Mucosa of descending colon (tissue), 3 donors: Measurements from ENCODE around the gene SESN3. TPM values are rescaled to one million over a fixed set of nuclear protein-coding genes. Genes with fewer than 3 reads are reported as not detected.
A peak's percentile ranks its signal among the peaks of the same experiment; 100 is the strongest.

Experiments used
- ATAC-seq: fragments of 200-7000 bp; cut with Tn5 transposase; one replicate; pipeline ENCODE4 v1.9.1; 2020; ENCODE audit warnings: mild to moderate bottlenecking, moderate library complexity
- DNase-seq, 3 donors: peaks; one replicate each; pipeline ENCODE4 v3.0.0-alpha.2; 2020
- H3K36me3 ChIP-seq: fragments of 200-600 bp; one replicate; pipeline ENCODE4 v1.8.0; 2021; ENCODE audit warnings: low read depth, mild to moderate bottlenecking
- H3K4me1 ChIP-seq: fragments of 200-600 bp; one replicate; pipeline ENCODE4 v1.8.0; 2021; ENCODE audit warnings: low read depth, mild to moderate bottlenecking
- H3K4me3 ChIP-seq: fragments of 200-600 bp; one replicate; pipeline ENCODE4 v1.8.0; 2021; ENCODE audit warnings: mild to moderate bottlenecking
- H3K9me3 ChIP-seq: fragments of 200-600 bp; one replicate; pipeline ENCODE4 v1.8.0; 2021; ENCODE audit warnings: mild to moderate bottlenecking
- CTCF ChIP-seq: fragments of 200-600 bp; IDR thresholded peaks from one replicate; pipeline ENCODE4 v1.8.0; 2022; ENCODE audit warnings: antibody characterized with exemption, mild to moderate bottlenecking
- intact Hi-C, 2 donors: fragments of 100-400 bp; cut with DNase I in 1 of 2; cut with micrococcal nuclease in 1 of 2; formaldehyde crosslinking; loops; one replicate each; pipeline versions ENCODE4 v1.11.0 to v1.11.1; 2022; cut with DNase I, micrococcal nuclease
- total RNA-seq, 3 donors: library from RNA; stranded (reverse); fragmentation: NEBNext Ultra II Directional in 2 of 3; extraction: Animal tissue kit (Norgen Biotek cat#: 25700) in 2 of 3; gene quantifications; one replicate each; pipeline versions ENCODE4 v1.2.1 to v1.2.4, GENCODE V29; 2021 to 2023
- donor health status: DM: no; HTN: no; CAD: no; lungs with moderate emphysema.
- donor health status: DM: no; HTN: no; CAD: no.
- donor health status: DM: no; HTN: yes; CAD: no.

The SESN3 gene
- total RNA-seq, 3 donors from 2014 or later, result 13.8 to 26.1 (median 17.5) TPM

GRCh38 chr11:95145430-95146060 is 85.5 kb downstream of the SESN3 start:
- Histone ChIP-seq H3K9me3 (no peaks in the 10 kb centered on the region), H3K4me1 (no peaks in the 10 kb centered on the region), H3K4me3 (no peak overlapping the region), H3K36me3 (no peaks in the 10 kb centered on the region)
- TF ChIP-seq CTCF, result no peak
- ATAC-seq (no peak), DNase-seq (no peak)
- intact Hi-C loops, result no loop called here

DNA sequence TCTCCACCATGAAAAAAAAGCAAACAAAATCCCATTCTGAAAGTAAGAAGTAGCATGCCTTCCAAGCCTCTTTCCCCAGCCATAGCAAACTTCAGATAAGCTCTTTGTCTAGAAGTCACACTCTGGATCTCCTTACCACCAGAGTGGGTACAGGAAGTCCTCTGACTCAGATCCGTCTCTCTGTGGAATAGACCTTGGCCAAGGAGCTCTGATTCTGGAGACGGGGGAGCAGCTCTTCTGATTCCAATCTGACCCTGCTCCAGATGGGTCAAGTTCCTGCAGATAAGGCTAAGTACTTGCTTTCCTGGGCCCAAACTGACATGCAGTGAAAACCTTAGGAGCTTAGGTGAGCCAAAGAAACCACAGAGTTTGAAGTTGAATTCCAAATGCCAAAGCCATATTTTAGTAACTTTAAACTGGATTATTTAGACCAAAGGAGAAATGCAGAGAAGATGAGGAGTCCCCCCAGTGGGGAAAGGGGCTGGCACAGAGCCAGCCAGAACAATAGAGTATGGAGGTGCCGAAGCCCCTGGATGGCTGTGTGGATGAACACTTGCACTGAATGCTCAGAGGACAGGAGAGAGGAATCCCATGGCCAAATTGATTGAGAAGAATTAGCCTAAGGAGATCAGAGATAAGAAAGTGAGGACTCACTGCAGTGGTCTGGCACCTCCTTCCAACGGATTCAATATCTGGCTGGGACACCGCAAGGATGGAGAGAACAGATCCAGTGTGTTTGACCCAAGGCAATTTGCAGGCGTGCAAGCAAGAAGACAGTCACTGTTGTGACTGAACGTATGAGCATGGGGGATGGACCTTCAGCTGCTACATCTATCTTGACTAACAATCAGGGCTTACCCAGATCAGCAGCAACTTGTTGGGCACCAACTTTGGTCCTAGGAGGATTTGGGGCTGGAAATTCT is 86.4 kb downstream of the SESN3 start:
- Histone ChIP-seq H3K4me3 (no peak overlapping the region), H3K4me1 (no peaks in the 10 kb centered on the region), H3K9me3 (no peaks in the 10 kb centered on the region), H3K36me3 (no peaks in the 10 kb centered on the region)
- no peak for TF ChIP-seq CTCF
- no peak for ATAC-seq
- intact Hi-C loops, result no loop called here
- DNase-seq, result no peak

- TF ChIP-seq CTCF, result no peak
- DNase-seq, result no peak
- intact Hi-C loops, result no loop called here
- no peaks in the 10 kb centered on the region for H3K4me1 ChIP-seq
- no peaks in the 10 kb centered on the region for H3K36me3 ChIP-seq
- no peaks in the 10 kb centered on the region for H3K9me3 ChIP-seq
- H3K4me3 ChIP-seq, result no peak overlapping the region
- no peak for ATAC-seq
Observed at GRCh38 chr11:95143106-95143681, 87.8 kb downstream of the SESN3 start.

- Histone ChIP-seq H3K9me3 (no peaks in the 10 kb centered on the region), H3K4me1 (no peaks in the 10 kb centered on the region), H3K36me3 (no peaks in the 10 kb centered on the region), H3K4me3 (no peak overlapping the region)
- intact Hi-C loops, result no loop called here
- ATAC-seq, result no peak
- no peak for DNase-seq
- TF ChIP-seq CTCF, result no peak
Observed at GRCh38 chr11:95142431-95142830, 88.6 kb downstream of the SESN3 start.

DNA sequence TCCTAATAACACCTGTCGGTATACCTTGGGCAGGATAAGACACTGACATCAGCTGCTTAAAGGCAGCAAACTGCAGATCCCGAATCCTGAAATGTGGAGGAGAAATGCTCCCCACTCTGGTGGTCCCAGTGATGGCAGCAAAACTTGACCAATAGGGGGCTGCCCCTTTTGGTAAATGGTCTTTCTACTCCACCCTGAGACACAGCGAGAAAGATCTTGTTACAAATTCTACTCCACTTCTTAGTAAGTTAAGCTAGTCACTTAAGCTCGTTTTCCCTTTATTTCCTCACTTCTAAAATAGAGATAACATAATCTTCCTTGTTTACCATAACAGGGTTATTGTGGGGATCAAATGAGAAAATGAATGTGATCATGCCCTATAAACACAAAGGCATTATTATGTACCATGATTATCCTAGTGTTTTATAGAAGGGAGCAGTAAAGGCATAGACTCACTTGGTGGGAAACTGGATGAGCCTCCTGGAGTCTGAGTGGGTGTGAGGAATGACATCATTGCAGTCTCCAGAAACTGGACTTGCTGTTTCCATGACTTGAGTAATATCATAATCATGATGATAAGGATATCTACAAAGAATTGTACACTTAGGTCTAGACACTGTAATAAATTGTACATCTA is 90.5 kb downstream of the SESN3 start:
- DNase-seq, result no peak
- TF ChIP-seq CTCF, result no peak
- intact Hi-C loops, result no loop called here

More for the DNA sequence above, 90.5 kb downstream of the SESN3 start:
- ATAC-seq, result peak; percentile 60
- H3K36me3 ChIP-seq, result no peaks in the 10 kb centered on the region
- no peaks in the 10 kb centered on the region for H3K9me3 ChIP-seq
- H3K4me3 ChIP-seq, result no peak overlapping the region
- H3K4me1 ChIP-seq, result no peaks in the 10 kb centered on the region
